H1 (cell line): Measurements from ENCODE around the gene IGFALS. TPM values are rescaled to one million over a fixed set of nuclear protein-coding genes. Genes with fewer than 3 reads are reported as not detected.
A peak's percentile ranks its signal among the peaks of the same experiment; 100 is the strongest.

Experiments used
- CTCF ChIA-PET: fragments of 300-600 bp; sonication (Branson Sonifier 250); formaldehyde crosslinking; loops from one replicate; lab custom pipeline; 2021; ENCODE audit not compliant: partially characterized antibody; lab: Charles Lee
- POLR2A ChIA-PET: fragments of 300-600 bp; sonication (Branson Sonifier 250); formaldehyde crosslinking; loops from one replicate; lab custom pipeline; 2021; ENCODE audit warnings: inconsistent platforms; ENCODE audit not compliant: partially characterized antibody; lab: Charles Lee
- DNase-seq, 2 experiments: peaks; one replicate each; pipeline versions ENCODE4 v3.0.0 to v3.0.0-alpha.2; 2010 to 2022; ENCODE audit warnings: low spot score in 2 of 2, low read depth in 1 of 2, mixed read lengths in 1 of 2
- FAIRE-seq: peaks from 2 replicates; lab custom pipeline; 2011; peaks lifted over from hg19 to GRCh38; lab: Jason Lieb, UNC
- H2AFZ ChIP-seq: 2 replicates; pipeline ENCODE4 v1.8.1; 2012; ENCODE audit warnings: low read length, inconsistent platforms
- H2AK5ac ChIP-seq: 2 replicates; pipeline ENCODE4 v1.6.1; 2013; ENCODE audit warnings: low read depth, low read length
- H2BK120ac ChIP-seq: replicated peaks from 2 replicates; pipeline ENCODE3; 2013; ENCODE audit warnings: low read depth, low read length, inconsistent platforms
- H2BK12ac ChIP-seq: 2 replicates; pipeline ENCODE4 v1.6.1; 2013; ENCODE audit warnings: low read depth, low read length
- H2BK15ac ChIP-seq: 2 replicates; pipeline ENCODE4 v1.6.1; 2013; ENCODE audit warnings: low read length
- H2BK20ac ChIP-seq: 2 replicates; pipeline ENCODE4 v1.6.1; 2013; ENCODE audit warnings: low read length
- H2BK5ac ChIP-seq: 2 replicates; pipeline ENCODE4 v1.6.1; 2013; ENCODE audit warnings: low read depth, low read length
- H3K14ac ChIP-seq: 2 replicates; pipeline ENCODE4 v1.6.1; 2013; ENCODE audit warnings: inconsistent platforms; ENCODE audit not compliant: insufficient read length
- H3K18ac ChIP-seq: 2 replicates; pipeline ENCODE4 v1.6.1; 2013; ENCODE audit warnings: low read length; ENCODE audit errors: extremely low read depth
- H3K23ac ChIP-seq: 2 replicates; pipeline ENCODE4 v1.6.1; 2013; ENCODE audit warnings: inconsistent platforms; ENCODE audit not compliant: insufficient read length
- H3K23me2 ChIP-seq: 2 replicates; pipeline ENCODE4 v1.6.1; 2013; ENCODE audit warnings: low read depth, low read length
- H3K27ac ChIP-seq: 2 replicates; pipeline ENCODE4 v1.6.1; 2011; ENCODE audit warnings: low read depth, low read length, inconsistent platforms
- H3K27me3 ChIP-seq, 4 experiments: replicated peaks in 1 of 4; 1 replicate in 1 of 4; 2 replicates in 3 of 4; pipeline versions ENCODE4 v1.6.1 to v1.8.1; 2011 to 2013; ENCODE audit warnings: low read length in 3 of 4, mild to moderate bottlenecking in 3 of 4, inconsistent platforms in 2 of 4, mixed read lengths in 2 of 4, moderate library complexity in 1 of 4; ENCODE audit not compliant: control insufficient read depth in 3 of 4, insufficient read depth in 3 of 4; ENCODE audit errors: extremely low read depth in 1 of 4
- H3K36me3 ChIP-seq, 4 experiments: 2 replicates each; pipeline versions ENCODE4 v1.6.1 to v1.8.1; 2011 to 2013; ENCODE audit warnings: mild to moderate bottlenecking in 4 of 4, low read length in 3 of 4, moderate library complexity in 2 of 4, control low read depth in 1 of 4, inconsistent platforms in 1 of 4; ENCODE audit not compliant: insufficient read depth in 4 of 4, control insufficient read depth in 2 of 4
- H3K4ac ChIP-seq: replicated peaks from 2 replicates; pipeline ENCODE3; 2013; ENCODE audit warnings: low read length, low read depth, mixed read lengths, inconsistent platforms; ENCODE audit not compliant: insufficient read length
- H3K4me1 ChIP-seq, 4 experiments: replicated peaks in 1 of 4; 1 replicate in 1 of 4; 2 replicates in 3 of 4; pipeline versions ENCODE4 v1.6.1 to v1.8.1; 2011 to 2013; ENCODE audit warnings: low read length in 3 of 4, inconsistent platforms in 2 of 4, mixed read lengths in 1 of 4; ENCODE audit not compliant: insufficient read depth in 4 of 4, control insufficient read depth in 3 of 4
- H3K4me2 ChIP-seq, 2 experiments: 2 replicates each; pipeline versions ENCODE4 v1.6.1 to v1.8.1; 2011 to 2013; ENCODE audit warnings: low read depth in 2 of 2, low read length in 2 of 2, control low read depth in 1 of 2, inconsistent platforms in 1 of 2, mild to moderate bottlenecking in 1 of 2; ENCODE audit not compliant: insufficient read depth in 1 of 2
- H3K4me3 ChIP-seq, 4 experiments: fragments of 200-600, 300-600 bp in 1 of 4; sonication (generic), shearing (Covaris generic), sonication (Bioruptor Twin) in 1 of 4; 2 replicates each; pipeline versions ENCODE4 v1.5.1 to v1.8.1; 2011 to 2016; ENCODE audit warnings: low read length in 4 of 4, low read depth in 3 of 4, control low read depth in 2 of 4, inconsistent platforms in 2 of 4, mild to moderate bottlenecking in 2 of 4, mixed read lengths in 1 of 4, moderate library complexity in 1 of 4; ENCODE audit not compliant: insufficient read depth in 2 of 4; ENCODE audit errors: extremely low read depth in 1 of 4
- H3K56ac ChIP-seq: replicated peaks from 2 replicates; pipeline ENCODE3; 2013; ENCODE audit warnings: low read depth, mild to moderate bottlenecking, mixed read lengths, low read length, inconsistent platforms; ENCODE audit not compliant: insufficient read length
- H3K79me1 ChIP-seq: 2 replicates; pipeline ENCODE4 v1.6.1; 2013; ENCODE audit warnings: low read depth, low read length, control low read depth
- H3K79me2 ChIP-seq, 2 experiments: 2 replicates each; pipeline versions ENCODE4 v1.6.1 to v1.8.1; 2012 to 2013; ENCODE audit warnings: low read length in 2 of 2, mild to moderate bottlenecking in 2 of 2, inconsistent platforms in 1 of 2; ENCODE audit not compliant: insufficient read depth in 2 of 2, control insufficient read depth in 1 of 2
- H3K9ac ChIP-seq, 4 experiments: replicated peaks in 1 of 4; 1 replicate in 1 of 4; 2 replicates in 3 of 4; pipeline versions ENCODE4 v1.6.1 to v1.8.1; 2011 to 2013; ENCODE audit warnings: low read depth in 3 of 4, low read length in 3 of 4, control low read depth in 2 of 4, mild to moderate bottlenecking in 2 of 4, moderate library complexity in 2 of 4, inconsistent platforms in 1 of 4; ENCODE audit errors: extremely low read depth in 1 of 4
- H3K9me3 ChIP-seq, 2 experiments: 2 replicates each; pipeline versions ENCODE4 v1.6.1 to v1.8.1; 2012 to 2013; ENCODE audit warnings: mild to moderate bottlenecking in 2 of 2, moderate library complexity in 2 of 2, control low read depth in 1 of 2, inconsistent platforms in 1 of 2, low read depth in 1 of 2, low read length in 1 of 2, mixed read lengths in 1 of 2; ENCODE audit not compliant: insufficient read depth in 2 of 2
- H4K20me1 ChIP-seq, 2 experiments: replicated peaks in 1 of 2; 2 replicates each; pipeline versions ENCODE3 to v1.8.1; 2011 to 2013; ENCODE audit warnings: inconsistent platforms in 2 of 2, low read length in 2 of 2, mild to moderate bottlenecking in 1 of 2; ENCODE audit not compliant: insufficient read depth in 2 of 2, control insufficient read depth in 1 of 2
- H4K5ac ChIP-seq: 2 replicates; pipeline ENCODE4 v1.6.1; 2013; ENCODE audit warnings: low read length, low read depth, mixed read lengths, inconsistent platforms; ENCODE audit not compliant: insufficient read length
- H4K8ac ChIP-seq: 2 replicates; pipeline ENCODE4 v1.8.0; 2013; ENCODE audit warnings: mild to moderate bottlenecking, moderate library complexity, low read length, inconsistent platforms; ENCODE audit not compliant: insufficient read depth; ENCODE audit errors: extremely low read depth
- H4K91ac ChIP-seq: replicated peaks from 2 replicates; pipeline ENCODE3; 2013; ENCODE audit warnings: low read length, mixed read lengths, inconsistent platforms; ENCODE audit not compliant: insufficient read length
- ATF3 ChIP-seq: IDR thresholded peaks from 2 replicates; pipeline ENCODE4 v1.6.1; 2011; ENCODE audit warnings: low read depth, mild to moderate bottlenecking, low read length; ENCODE audit not compliant: insufficient read depth
- CBX5 ChIP-seq: fragments of 300-800, 300-1000 bp; sonication (generic); IDR thresholded peaks from 2 replicates; pipeline ENCODE4 v1.7.1; 2016; ENCODE audit warnings: antibody characterized with exemption, low read length, low read depth
- GTF2F1 ChIP-seq: IDR thresholded peaks from 2 replicates; pipeline ENCODE4 v1.6.1; 2012; ENCODE audit warnings: low read depth, low read length, improper control_type of control experiment, borderline replicate concordance
- TAF1 ChIP-seq: IDR thresholded peaks from 2 replicates; pipeline ENCODE4 v1.6.1; 2011; ENCODE audit warnings: mild to moderate bottlenecking, low read depth, low read length
- WGBS, 2 experiments: shearing (Covaris generic) in 1 of 2; methylation state at CpG; one replicate each; pipeline versions ENCODE4 v1.1.6 to v1.1.7; 2013 to 2015; ENCODE audit warnings: low lambda C conversion rate in 2 of 2, mixed read lengths in 2 of 2, inconsistent platforms in 1 of 2, low coverage in 1 of 2, missing lambda C conversion rate in 1 of 2; ENCODE audit not compliant: insufficient replicate concordance in 2 of 2, insufficient coverage in 1 of 2, insufficient read length in 1 of 2; ENCODE audit errors: extremely low coverage in 1 of 2, missing lambda C conversion rate in 1 of 2; 5-methylcytosine and 5-hydroxymethylcytosine counted together
- polyA plus RNA-seq, 7 experiments: library from polyadenylated mRNA; depleted of rRNA in 3 of 7; stranded (reverse) in 5 of 7; unstranded in 2 of 7; fragments of >200 nt in 5 of 7; fragments of 200-250 nt in 2 of 7; gene quantifications; 1 replicate in 5 of 7; 2 replicates in 1 of 7; 4 replicates in 1 of 7; pipeline versions ENCODE4 v1.2.1 to v1.2.3, GENCODE V29; 2011 to 2013; ENCODE audit warnings: missing spikeins in 2 of 7, mixed read lengths in 2 of 7
- total RNA-seq: library from RNA; stranded (reverse); fragmentation: NEBNext Ultra II Directional; extraction: Animal tissue kit (Norgen Biotek cat#: 25700); gene quantifications from 2 replicates; pipeline ENCODE4 v1.2.1, GENCODE V29; 2021

Gene IGFALS
- total and polyA plus RNA-seq, 2 of the 8 experiments (the other 6 are each of a cell fraction or from before 2014, with no cell fraction given), result not detected

DNA sequence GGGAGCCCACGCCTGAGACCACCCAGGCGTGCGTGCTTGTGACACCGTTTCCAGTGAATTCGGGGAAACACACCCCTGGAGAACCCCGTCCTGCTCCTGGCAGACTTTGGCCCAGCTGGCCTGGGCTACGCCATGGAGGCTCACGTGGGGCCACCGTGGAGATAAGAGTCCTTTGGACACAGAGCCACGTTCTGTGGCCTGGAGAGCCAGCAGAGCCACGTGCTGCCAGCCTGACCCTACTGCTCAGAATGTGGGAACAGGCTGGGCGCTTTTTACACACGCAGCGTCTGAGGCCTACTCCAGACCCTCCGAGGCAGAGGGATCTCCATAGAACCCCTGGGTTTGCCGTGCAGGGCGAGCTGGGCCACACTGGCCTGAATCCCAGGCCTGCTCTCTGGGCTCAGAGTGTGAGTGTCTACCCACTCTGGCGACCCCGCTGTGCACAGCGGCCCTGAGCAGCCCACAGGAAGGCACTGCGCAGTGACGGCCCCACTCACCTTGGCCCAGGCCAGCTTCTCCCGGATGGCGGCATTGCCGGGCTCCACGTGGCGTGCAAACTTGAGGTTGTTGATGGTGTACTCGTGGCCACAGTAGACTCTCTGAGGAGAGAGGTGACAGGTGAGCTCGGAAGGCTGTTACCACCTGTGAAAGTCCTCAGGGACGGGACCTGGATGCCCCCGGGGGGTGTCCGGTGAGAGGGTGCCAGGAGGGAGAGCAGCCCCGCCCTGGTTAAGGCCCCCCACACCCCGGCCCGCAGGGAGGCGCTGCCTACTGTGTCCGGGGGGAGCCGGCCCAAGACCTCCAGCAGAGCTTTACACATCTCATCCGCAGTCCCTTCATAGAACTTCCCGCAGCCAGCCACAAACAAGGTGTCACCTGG is 23.1 kb upstream of the IGFALS start:
- Histone ChIP-seq H3K18ac (no peak overlapping the region), H4K20me1 (peaks cover 3 to 4% of the 10 kb centered on the region in 2 experiments), H2BK20ac (no peak overlapping the region), H2BK120ac (no peak overlapping the region), H3K4ac (no peak overlapping the region), H2BK12ac (no peak overlapping the region), H3K36me3 (peaks cover 0 to 9% (median 4%) of the 10 kb centered on the region in 4 experiments; a peak in 4 of 8 replicates), H3K79me2 (no peaks in the 10 kb centered on the region), H4K91ac (no peak overlapping the region), H3K27me3 (no peaks in the 10 kb centered on the region), H3K27ac (no peak overlapping the region), H3K4me1 (no peaks in the 10 kb centered on the region), H4K8ac (peak overlapping the region; percentile 85), H3K9me3 (no peaks in the 10 kb centered on the region), H3K9ac (no peak overlapping the region), H2BK5ac (no peak overlapping the region), H3K4me2 (no peak overlapping the region), H2AFZ (no peak overlapping the region), H2BK15ac (no peak overlapping the region), H3K4me3 (no peak overlapping the region), H2AK5ac (no peak overlapping the region), H3K56ac (no peak overlapping the region), H3K23me2 (no peaks in the 10 kb centered on the region), H3K14ac (no peak overlapping the region), H3K79me1 (no peaks in the 10 kb centered on the region), H4K5ac (no peak overlapping the region), H3K23ac (no peak overlapping the region)
- no peak for FAIRE-seq
- POLR2A ChIA-PET, result interaction anchor here (1.3 kb wide), 1 partner anchor 148 kb away, joined by 5 read pairs; the partner anchor contains the start of gene RPS2
- WGBS, 2 experiments, result 92% methylated on average over 38 of the region's 40 CpGs; no CpG with 5 or more reads in 1 of the 2 experiments
- CTCF ChIA-PET, result interaction anchor here (0.8 kb wide), 1 partner anchor 151 kb away, joined by 3 read pairs; no protein-coding TSS in a partner anchor
- TF ChIP-seq GTF2F1, result no peak
- TF ChIP-seq ATF3, result no peak
- TF ChIP-seq CBX5, result no peak
- no peak for TF ChIP-seq TAF1
- no peak for DNase-seq
